ENCODE measurements around the gene MYOD1.

DNA sequence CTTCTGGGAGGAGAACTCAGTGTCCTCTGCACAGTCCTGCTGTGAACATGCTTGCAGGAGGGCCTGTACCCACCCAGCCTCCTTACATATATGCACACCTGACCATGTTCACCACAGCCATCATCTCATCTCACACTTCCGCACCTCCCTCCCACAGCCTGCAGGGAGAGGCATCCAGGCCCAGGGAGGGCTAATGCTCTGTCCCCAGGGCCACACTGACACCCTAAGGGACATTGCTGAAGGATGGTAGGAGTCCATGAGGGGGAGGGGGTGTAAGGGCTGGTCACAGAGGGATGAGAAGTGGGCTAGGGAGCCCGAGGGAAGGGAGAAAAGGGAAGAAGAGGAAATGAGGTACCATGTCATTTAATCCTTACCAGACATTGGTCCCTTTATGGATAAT, 10.8 kb downstream of the MYOD1 start:
- TF ChIP-seq EZH2 (IDR thresholded peaks at IDR 0.05; ENCODE audit: borderline replicate concordance, low read depth, low read length, poor library complexity, severe bottlenecking), result no peak
- TF ChIP-seq, protein P1, sequence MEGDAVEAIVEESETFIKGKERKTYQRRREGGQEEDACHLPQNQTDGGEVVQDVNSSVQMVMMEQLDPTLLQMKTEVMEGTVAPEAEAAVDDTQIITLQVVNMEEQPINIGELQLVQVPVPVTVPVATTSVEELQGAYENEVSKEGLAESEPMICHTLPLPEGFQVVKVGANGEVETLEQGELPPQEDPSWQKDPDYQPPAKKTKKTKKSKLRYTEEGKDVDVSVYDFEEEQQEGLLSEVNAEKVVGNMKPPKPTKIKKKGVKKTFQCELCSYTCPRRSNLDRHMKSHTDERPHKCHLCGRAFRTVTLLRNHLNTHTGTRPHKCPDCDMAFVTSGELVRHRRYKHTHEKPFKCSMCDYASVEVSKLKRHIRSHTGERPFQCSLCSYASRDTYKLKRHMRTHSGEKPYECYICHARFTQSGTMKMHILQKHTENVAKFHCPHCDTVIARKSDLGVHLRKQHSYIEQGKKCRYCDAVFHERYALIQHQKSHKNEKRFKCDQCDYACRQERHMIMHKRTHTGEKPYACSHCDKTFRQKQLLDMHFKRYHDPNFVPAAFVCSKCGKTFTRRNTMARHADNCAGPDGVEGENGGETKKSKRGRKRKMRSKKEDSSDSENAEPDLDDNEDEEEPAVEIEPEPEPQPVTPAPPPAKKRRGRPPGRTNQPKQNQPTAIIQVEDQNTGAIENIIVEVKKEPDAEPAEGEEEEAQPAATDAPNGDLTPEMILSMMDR (conservative IDR thresholded peaks at IDR 0.05; ENCODE audit: low read depth, low read length), result no peak
